H9 (cell line): ENCODE results near the gene BZW2. TPM values are rescaled to one million over a fixed set of nuclear protein-coding genes. Genes with fewer than 3 reads are reported as not detected.

Experiments used
- DNase-seq: peaks from one replicate; pipeline ENCODE4 v3.0.0-alpha.2; 2017
- H2AFZ ChIP-seq: one replicate; pipeline ENCODE4 v1.6.1; 2013; ENCODE audit warnings: mild to moderate bottlenecking, low read length, control low read depth, moderate library complexity
- H2AK5ac ChIP-seq: 2 replicates; pipeline ENCODE4 v1.6.1; 2013; ENCODE audit warnings: low read length, control low read depth, mixed read lengths; ENCODE audit not compliant: insufficient read length
- H2BK120ac ChIP-seq: one replicate; pipeline ENCODE4 v1.6.1; 2013; ENCODE audit warnings: low read depth, mild to moderate bottlenecking, low read length, control low read depth, inconsistent platforms; ENCODE audit not compliant: poor library complexity, severe bottlenecking
- H2BK12ac ChIP-seq: 2 replicates; pipeline ENCODE4 v1.6.1; 2013; ENCODE audit warnings: low read length, control low read depth, mixed read lengths, low read depth; ENCODE audit not compliant: insufficient read length
- H2BK15ac ChIP-seq: 2 replicates; pipeline ENCODE4 v1.6.1; 2013; ENCODE audit warnings: low read depth, low read length, control low read depth
- H2BK20ac ChIP-seq: one replicate; pipeline ENCODE4 v1.6.1; 2013; ENCODE audit warnings: low read depth, mild to moderate bottlenecking, low read length, control low read depth, inconsistent platforms; ENCODE audit not compliant: poor library complexity, severe bottlenecking
- H2BK5ac ChIP-seq: 2 replicates; pipeline ENCODE4 v1.6.1; 2013; ENCODE audit warnings: low read length, control low read depth, mixed read lengths; ENCODE audit not compliant: insufficient read length
- H3K14ac ChIP-seq: 2 replicates; pipeline ENCODE4 v1.6.1; 2013; ENCODE audit warnings: low read length, control low read depth; ENCODE audit not compliant: insufficient read depth
- H3K18ac ChIP-seq: 2 replicates; pipeline ENCODE4 v1.6.1; 2013; ENCODE audit warnings: low read depth, mild to moderate bottlenecking, mixed read lengths, low read length, control low read depth; ENCODE audit not compliant: insufficient read length
- H3K23ac ChIP-seq: 2 replicates; pipeline ENCODE4 v1.6.1; 2013; ENCODE audit warnings: low read length, control low read depth, mixed read lengths, low read depth; ENCODE audit not compliant: insufficient read length
- H3K23me2 ChIP-seq: 2 replicates; pipeline ENCODE4 v1.6.1; 2013; ENCODE audit warnings: low read depth, mild to moderate bottlenecking, mixed read lengths, low read length, control low read depth; ENCODE audit not compliant: insufficient read length, poor library complexity, severe bottlenecking
- H3K27ac ChIP-seq: 2 replicates; pipeline ENCODE4 v1.5.1; 2013; ENCODE audit warnings: low read length, control low read depth, mixed read lengths, low read depth; ENCODE audit not compliant: insufficient read length
- H3K27me3 ChIP-seq: 2 replicates; pipeline ENCODE4 v1.6.1; 2013; ENCODE audit warnings: low read length, control low read depth, inconsistent platforms; ENCODE audit not compliant: insufficient read depth
- H3K4ac ChIP-seq: 2 replicates; pipeline ENCODE4 v1.6.1; 2013; ENCODE audit warnings: low read depth, mild to moderate bottlenecking, control low read depth, inconsistent platforms, low read length, moderate library complexity
- H3K4me1 ChIP-seq: 2 replicates; pipeline ENCODE4 v1.6.1; 2013; ENCODE audit warnings: low read length, control low read depth, inconsistent platforms; ENCODE audit not compliant: insufficient read depth
- H3K4me2 ChIP-seq: 2 replicates; pipeline ENCODE4 v1.6.1; 2013; ENCODE audit warnings: low read length, control low read depth, mixed read lengths; ENCODE audit not compliant: insufficient read length, insufficient read depth
- H3K56ac ChIP-seq: 2 replicates; pipeline ENCODE4 v1.6.1; 2013; ENCODE audit warnings: low read depth, mild to moderate bottlenecking, mixed read lengths, low read length, control low read depth; ENCODE audit not compliant: insufficient read length
- H3K79me1 ChIP-seq: 2 replicates; pipeline ENCODE4 v1.6.1; 2013; ENCODE audit warnings: low read depth, mild to moderate bottlenecking, moderate library complexity, low read length, control low read depth, inconsistent platforms; ENCODE audit not compliant: insufficient read depth, poor library complexity, severe bottlenecking
- H3K79me2 ChIP-seq: 2 replicates; pipeline ENCODE4 v1.6.1; 2013; ENCODE audit warnings: low read length, control low read depth, inconsistent platforms; ENCODE audit not compliant: insufficient read depth
- H3K9ac ChIP-seq: 2 replicates; pipeline ENCODE4 v1.6.1; 2013; ENCODE audit warnings: low read length, control low read depth, mixed read lengths; ENCODE audit not compliant: insufficient read length; ENCODE audit errors: extremely low read depth
- H3K9me3 ChIP-seq: one replicate; pipeline ENCODE4 v1.6.1; 2013; ENCODE audit warnings: low read depth, low read length, inconsistent platforms; ENCODE audit not compliant: control insufficient read depth
- H3T11ph ChIP-seq: one replicate; pipeline ENCODE4 v1.6.1; 2013; ENCODE audit warnings: mild to moderate bottlenecking, low read length, control low read depth, inconsistent platforms
- H4K20me1 ChIP-seq: one replicate; pipeline ENCODE4 v1.6.1; 2013; ENCODE audit not compliant: control insufficient read depth, insufficient read length, insufficient read depth
- H4K5ac ChIP-seq: 2 replicates; pipeline ENCODE4 v1.6.1; 2013; ENCODE audit warnings: low read depth, mild to moderate bottlenecking, mixed read lengths, low read length, control low read depth; ENCODE audit not compliant: insufficient read length
- H4K8ac ChIP-seq: replicated peaks from 2 replicates; pipeline ENCODE4 v1.6.1; 2013; ENCODE audit warnings: low read length, control low read depth, mixed read lengths, low read depth; ENCODE audit not compliant: insufficient read length
- H4K91ac ChIP-seq: 2 replicates; pipeline ENCODE4 v1.6.1; 2013; ENCODE audit warnings: low read depth, mild to moderate bottlenecking, moderate library complexity, mixed read lengths, low read length, control low read depth; ENCODE audit not compliant: insufficient read length
- H3K27ac Mint-ChIP-seq, 3 experiments: 2 replicates in 2 of 3; 3 replicates in 1 of 3; pipeline ENCODE4 v1.8.0; 2020 to 2021; ENCODE audit warnings: mixed read lengths in 3 of 3, mild to moderate bottlenecking in 1 of 3, moderate library complexity in 1 of 3
- H3K27me3 Mint-ChIP-seq: 2 replicates; pipeline ENCODE4 v1.8.0; 2021; ENCODE audit warnings: low read depth, mild to moderate bottlenecking, moderate library complexity, mixed read lengths
- H3K36me3 Mint-ChIP-seq, 3 experiments: 2 replicates in 2 of 3; 3 replicates in 1 of 3; pipeline ENCODE4 v1.8.0; 2020 to 2021; ENCODE audit warnings: low read depth in 3 of 3, mixed read lengths in 3 of 3; ENCODE audit not compliant: insufficient read depth in 1 of 3
- H3K4me1 Mint-ChIP-seq, 2 experiments: 2 replicates each; pipeline ENCODE4 v1.8.0; 2020; ENCODE audit warnings: mixed read lengths in 2 of 2
- H3K4me3 Mint-ChIP-seq, 2 experiments: 2 replicates in 1 of 2; 3 replicates in 1 of 2; pipeline ENCODE4 v1.8.0; 2020 to 2021; ENCODE audit warnings: mild to moderate bottlenecking in 2 of 2, mixed read lengths in 2 of 2, moderate library complexity in 1 of 2
- H3K9me3 Mint-ChIP-seq, 2 experiments: 2 replicates in 1 of 2; 3 replicates in 1 of 2; pipeline ENCODE4 v1.8.0; 2020; ENCODE audit warnings: mild to moderate bottlenecking in 2 of 2, mixed read lengths in 2 of 2, moderate library complexity in 1 of 2
- CTCF ChIP-seq: fragments of 200-600 bp; sonication (generic); conservative IDR thresholded peaks from 3 replicates; pipeline ENCODE4 v1.8.0; 2021; ENCODE audit warnings: antibody characterized with exemption, mild to moderate bottlenecking
- WGBS: extraction: QIAGEN DNeasy Blood & Tissue Kit; methylation state at CpG from one replicate; pipeline ENCODE4 v1.1.7; 2013; ENCODE audit warnings: missing lambda C conversion rate, low lambda C conversion rate, mixed read lengths; ENCODE audit not compliant: insufficient read length; ENCODE audit errors: extremely low coverage; 5-methylcytosine and 5-hydroxymethylcytosine counted together
- total RNA-seq: library from RNA; stranded (reverse); gene quantifications from 2 replicates; pipeline ENCODE4 v1.2.1, GENCODE V29; 2021

BZW2 gene
- total RNA-seq, 1 experiment from 2014 or later = 64.6 TPM

- no peaks in the 10 kb centered on the region for H3K9me3 ChIP-seq
- H3K4me1 ChIP-seq = no peaks in the 10 kb centered on the region
- Mint-ChIP-seq H3K4me3 (no peak overlapping the region), H3K27ac (no peak overlapping the region), H3K36me3 (peaks cover 4 to 21% (median 7%) of the 10 kb centered on the region in 3 experiments; a peak in 4 of 7 replicates), H3K4me1 (peaks cover 13 to 16% of the 10 kb centered on the region in 2 experiments), H3K27me3 (no peaks in the 10 kb centered on the region), H3K9me3 (no peaks in the 10 kb centered on the region)
- H3K23me2 ChIP-seq = no peaks in the 10 kb centered on the region
- no peak overlapping the region for H4K5ac ChIP-seq
- no peak overlapping the region for H3K23ac ChIP-seq
- H3K4ac ChIP-seq = no peak overlapping the region
- H2BK5ac ChIP-seq = no peak overlapping the region
- H3T11ph ChIP-seq = no peak overlapping the region
- H2BK15ac ChIP-seq = no peak overlapping the region
- H2BK120ac ChIP-seq = no peak overlapping the region
- no peaks in the 10 kb centered on the region for H3K27me3 ChIP-seq
- no peak overlapping the region for H3K56ac ChIP-seq
- DNase-seq = no peak
- H3K18ac ChIP-seq = no peak overlapping the region
- no peak overlapping the region for H2AK5ac ChIP-seq
- no CpG with 5 or more reads among the region's 7 CpGs for WGBS
- H2BK20ac ChIP-seq = no peak overlapping the region
- no peaks in the 10 kb centered on the region for H4K20me1 ChIP-seq
- H3K14ac ChIP-seq = no peak overlapping the region
- no peaks in the 10 kb centered on the region for H3K79me2 ChIP-seq
- no peak for TF ChIP-seq CTCF
- no peaks in the 10 kb centered on the region for H3K79me1 ChIP-seq
- no peak overlapping the region for H2BK12ac ChIP-seq
- no peak overlapping the region for H4K8ac ChIP-seq
- no peak overlapping the region for H2AFZ ChIP-seq
- H3K9ac ChIP-seq = no peak overlapping the region
- H3K27ac ChIP-seq = no peak overlapping the region
- no peak overlapping the region for H3K4me2 ChIP-seq
- no peak overlapping the region for H4K91ac ChIP-seq
These were observed 46.1 kb upstream of the BZW2 start for GRCh38 chr7:16599860-16600259.
